ENCODE data around the gene MRPL40.

DNA sequence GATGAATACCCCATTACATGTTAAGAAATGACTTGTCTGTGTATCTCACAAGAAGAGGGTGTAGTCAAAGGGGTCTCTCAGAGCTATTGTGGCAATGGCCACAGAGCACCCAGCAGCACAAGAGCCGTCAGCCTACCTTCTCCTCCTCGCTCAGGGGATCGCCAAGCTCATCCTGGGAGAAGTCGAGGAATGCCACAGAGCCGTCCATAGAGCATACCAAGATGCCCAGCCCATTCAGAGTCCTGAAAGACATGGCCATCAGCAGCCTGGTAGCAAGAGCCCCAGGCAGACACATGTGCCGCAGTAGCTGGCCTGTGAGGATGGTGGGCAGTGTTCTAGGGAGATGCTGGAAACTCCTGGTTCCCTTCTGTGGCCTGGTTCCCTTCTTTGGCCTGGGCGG lies 44.8 kb upstream of the MRPL40 start:
- TF ChIP-seq ASH2L (IDR thresholded peaks at IDR 0.05; ENCODE audit: borderline replicate concordance, low read depth) = no peak
- TF ChIP-seq, protein P1, sequence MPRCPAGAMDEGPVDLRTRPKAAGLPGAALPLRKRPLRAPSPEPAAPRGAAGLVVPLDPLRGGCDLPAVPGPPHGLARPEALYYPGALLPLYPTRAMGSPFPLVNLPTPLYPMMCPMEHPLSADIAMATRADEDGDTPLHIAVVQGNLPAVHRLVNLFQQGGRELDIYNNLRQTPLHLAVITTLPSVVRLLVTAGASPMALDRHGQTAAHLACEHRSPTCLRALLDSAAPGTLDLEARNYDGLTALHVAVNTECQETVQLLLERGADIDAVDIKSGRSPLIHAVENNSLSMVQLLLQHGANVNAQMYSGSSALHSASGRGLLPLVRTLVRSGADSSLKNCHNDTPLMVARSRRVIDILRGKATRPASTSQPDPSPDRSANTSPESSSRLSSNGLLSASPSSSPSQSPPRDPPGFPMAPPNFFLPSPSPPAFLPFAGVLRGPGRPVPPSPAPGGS (IDR thresholded peaks at IDR 0.05; ENCODE audit: borderline replicate concordance, insufficient read depth, low read depth, low read length, poor library complexity, severe bottlenecking) = no peak
- TF ChIP-seq ETV6 (conservative IDR thresholded peaks at IDR 0.05 in 1 of 2, IDR thresholded peaks at IDR 0.05 in 1 of 2; ENCODE audit: borderline replicate concordance in 1 of 2, low read depth in 1 of 2) = no peak
- TF ChIP-seq, protein P2, sequence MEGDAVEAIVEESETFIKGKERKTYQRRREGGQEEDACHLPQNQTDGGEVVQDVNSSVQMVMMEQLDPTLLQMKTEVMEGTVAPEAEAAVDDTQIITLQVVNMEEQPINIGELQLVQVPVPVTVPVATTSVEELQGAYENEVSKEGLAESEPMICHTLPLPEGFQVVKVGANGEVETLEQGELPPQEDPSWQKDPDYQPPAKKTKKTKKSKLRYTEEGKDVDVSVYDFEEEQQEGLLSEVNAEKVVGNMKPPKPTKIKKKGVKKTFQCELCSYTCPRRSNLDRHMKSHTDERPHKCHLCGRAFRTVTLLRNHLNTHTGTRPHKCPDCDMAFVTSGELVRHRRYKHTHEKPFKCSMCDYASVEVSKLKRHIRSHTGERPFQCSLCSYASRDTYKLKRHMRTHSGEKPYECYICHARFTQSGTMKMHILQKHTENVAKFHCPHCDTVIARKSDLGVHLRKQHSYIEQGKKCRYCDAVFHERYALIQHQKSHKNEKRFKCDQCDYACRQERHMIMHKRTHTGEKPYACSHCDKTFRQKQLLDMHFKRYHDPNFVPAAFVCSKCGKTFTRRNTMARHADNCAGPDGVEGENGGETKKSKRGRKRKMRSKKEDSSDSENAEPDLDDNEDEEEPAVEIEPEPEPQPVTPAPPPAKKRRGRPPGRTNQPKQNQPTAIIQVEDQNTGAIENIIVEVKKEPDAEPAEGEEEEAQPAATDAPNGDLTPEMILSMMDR (IDR thresholded peaks at IDR 0.05 in 2 of 3, conservative IDR thresholded peaks at IDR 0.05 in 1 of 3; ENCODE audit: control insufficient read depth in 2 of 3, extremely low read depth in 1 of 3, insufficient read depth in 1 of 3, low read depth in 3 of 3, low read length in 3 of 3) = no peak
- TF ChIP-seq CHD4 (IDR thresholded peaks at IDR 0.05) = no peak
- TF ChIP-seq SMARCA5 (IDR thresholded peaks at IDR 0.05) = no peak
- no peak for TF ChIP-seq ZNF217 (IDR thresholded peaks at IDR 0.05)
- no peak for TF ChIP-seq SP1 (IDR thresholded peaks at IDR 0.05; ENCODE audit: low read depth, low read length)
- TF ChIP-seq CEBPB (IDR thresholded peaks at IDR 0.05; ENCODE audit: borderline replicate concordance in 1 of 2, low read depth in 2 of 2, low read length in 2 of 2) = no peak
- TF ChIP-seq, protein P3, sequence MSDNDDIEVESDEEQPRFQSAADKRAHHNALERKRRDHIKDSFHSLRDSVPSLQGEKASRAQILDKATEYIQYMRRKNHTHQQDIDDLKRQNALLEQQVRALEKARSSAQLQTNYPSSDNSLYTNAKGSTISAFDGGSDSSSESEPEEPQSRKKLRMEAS (IDR thresholded peaks at IDR 0.05; ENCODE audit: low read depth, low read length) = no peak
- TF ChIP-seq POLR2AphosphoS5 (IDR thresholded peaks at IDR 0.05; ENCODE audit: low read length) = no peak
